Measurements from ENCODE around the gene SLC25A42.
"Not testable (repeated sequence)": the region's sequence is repeated elsewhere in the genome, so short reads cannot be mapped to it uniquely, and the experiment has no call there.

The SLC25A42 gene

GRCh38 chr19:19095691-19096090, 31.9 kb downstream of the SLC25A42 start:
- H3K9me3 ChIP-seq (ENCODE audit: control extremely low read depth in 1 of 5, control insufficient read depth in 4 of 5, insufficient read depth in 2 of 5, low read depth in 1 of 5, low read length in 4 of 5), result no peaks in the 10 kb centered on the region
- 88% methylated on average over 9 of the region's 11 CpGs for WGBS (ENCODE audit: insufficient coverage)
- no peaks in the 10 kb centered on the region for H3K27me3 ChIP-seq (replicated peaks in 2 of 5; ENCODE audit: control insufficient read depth in 4 of 5, insufficient read depth in 5 of 5, low read length in 4 of 5)
- H3K36me3 ChIP-seq (ENCODE audit: control insufficient read depth in 4 of 4, insufficient read depth in 4 of 4, low read length in 3 of 4), result peaks cover 0 to 12% (median 0%) of the 10 kb centered on the region in 4 experiments
- H3K4me1 ChIP-seq (ENCODE audit: control extremely low read depth in 1 of 4, control insufficient read depth in 4 of 4, insufficient read depth in 4 of 4, low read length in 3 of 4), result no peaks in the 10 kb centered on the region
- ChIA-PET POLR2A (no interaction called here), CTCF (no interaction called here)
- H3K4me3 ChIP-seq (ENCODE audit: control insufficient read depth in 1 of 7, extremely low read depth in 1 of 7, insufficient read depth in 4 of 7, low read depth in 2 of 7, low read length in 6 of 7), result no peak overlapping the region
- H3K27ac ChIP-seq (ENCODE audit: insufficient read depth in 1 of 2, low read depth in 1 of 2, low read length in 2 of 2, poor library complexity in 1 of 2, severe bottlenecking in 2 of 2), result no peak overlapping the region
- DNase-seq, result no peak

DNA sequence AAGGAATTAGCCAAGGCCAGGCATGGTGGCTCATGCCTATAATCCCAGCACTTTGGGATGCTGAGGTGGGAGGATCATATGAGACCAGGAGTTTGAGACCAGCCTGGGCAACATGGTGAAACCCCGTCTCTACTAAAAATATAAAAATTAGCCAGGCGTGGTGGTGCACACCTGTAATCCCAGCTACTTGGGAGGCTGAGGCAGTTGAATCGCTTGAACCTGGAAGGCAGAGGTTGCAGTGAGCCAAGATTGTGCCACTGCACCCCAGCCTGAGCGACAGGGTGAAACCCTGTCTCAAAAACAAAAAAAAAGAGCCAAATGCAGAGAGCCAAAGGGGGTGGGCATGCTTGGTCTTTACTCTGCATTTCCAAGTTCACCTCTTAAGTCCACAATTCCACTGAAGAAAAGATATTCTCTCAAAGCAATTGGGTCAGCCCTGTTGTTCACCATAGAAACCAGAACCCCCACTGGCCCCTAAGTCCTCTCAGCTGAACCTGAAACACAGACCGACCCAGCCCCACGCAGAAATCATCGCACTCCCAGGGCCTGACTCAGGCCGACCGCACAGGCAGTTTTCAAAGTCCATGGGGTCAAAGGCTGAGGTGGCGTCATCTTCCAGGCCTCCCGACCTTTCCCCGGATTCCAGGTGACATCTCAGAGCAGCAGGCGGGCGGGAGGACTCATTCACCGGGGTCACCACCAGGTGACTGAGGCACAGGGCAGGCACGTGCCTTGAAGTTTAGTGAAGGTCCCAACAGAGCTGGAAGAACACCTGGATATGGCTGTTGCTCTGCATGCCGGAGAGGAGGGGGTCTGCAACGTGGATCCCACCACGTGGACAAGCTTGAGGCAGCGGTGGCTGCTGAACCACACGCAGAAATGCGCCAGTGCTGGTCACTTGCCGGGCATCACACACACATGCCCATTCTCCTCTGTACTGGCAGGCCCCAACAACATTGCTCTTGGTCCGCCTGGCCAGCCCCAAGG, 33.1 kb downstream of the SLC25A42 start:
- ChIA-PET POLR2A (no interaction called here), CTCF (interaction anchor here (1.4 kb wide), 1 partner anchor 14 kb away, joined by 3 read pairs; no protein-coding TSS in a partner anchor)
- WGBS (ENCODE audit: insufficient coverage), result 98% methylated on average over 21 of the region's 24 CpGs

GRCh38 chr19:19098084-19098702, 34.4 kb downstream of the SLC25A42 start:
- no peak overlapping the region for H3K4me3 ChIP-seq (ENCODE audit: control insufficient read depth in 1 of 7, extremely low read depth in 1 of 7, insufficient read depth in 4 of 7, low read depth in 2 of 7, low read length in 6 of 7)
- ChIA-PET POLR2A (no interaction called here), CTCF (interaction anchor here (1.4 kb wide), 1 partner anchor 13 kb away, joined by 3 read pairs; no protein-coding TSS in a partner anchor)
- DNase-seq, result no peak
- H3K27me3 ChIP-seq (replicated peaks in 2 of 5; ENCODE audit: control insufficient read depth in 4 of 5, insufficient read depth in 5 of 5, low read length in 4 of 5), result no peaks in the 10 kb centered on the region
- no peak overlapping the region for H3K27ac ChIP-seq (ENCODE audit: insufficient read depth in 1 of 2, low read depth in 1 of 2, low read length in 2 of 2, poor library complexity in 1 of 2, severe bottlenecking in 2 of 2)
- H3K36me3 ChIP-seq (ENCODE audit: control insufficient read depth in 4 of 4, insufficient read depth in 4 of 4, low read length in 3 of 4), result peaks cover 0 to 14% (median 3%) of the 10 kb centered on the region in 4 experiments
- WGBS (ENCODE audit: insufficient coverage), result 97% methylated on average over 9 of the region's 9 CpGs
- H3K9me3 ChIP-seq (ENCODE audit: control extremely low read depth in 1 of 5, control insufficient read depth in 4 of 5, insufficient read depth in 2 of 5, low read depth in 1 of 5, low read length in 4 of 5), result no peaks in the 10 kb centered on the region
- H3K4me1 ChIP-seq (ENCODE audit: control extremely low read depth in 1 of 4, control insufficient read depth in 4 of 4, insufficient read depth in 4 of 4, low read length in 3 of 4), result no peaks in the 10 kb centered on the region

More for the DNA sequence above, 33.1 kb downstream of the SLC25A42 start:
- Histone ChIP-seq H3K27me3 (replicated peaks in 2 of 5; ENCODE audit: control insufficient read depth in 4 of 5, insufficient read depth in 5 of 5, low read length in 4 of 5) (no peaks in the 10 kb centered on the region), H3K27ac (ENCODE audit: insufficient read depth in 1 of 2, low read depth in 1 of 2, low read length in 2 of 2, poor library complexity in 1 of 2, severe bottlenecking in 2 of 2) (no peak overlapping the region), H3K4me3 (ENCODE audit: control insufficient read depth in 1 of 7, extremely low read depth in 1 of 7, insufficient read depth in 4 of 7, low read depth in 2 of 7, low read length in 6 of 7) (no peak overlapping the region), H3K4me1 (ENCODE audit: control extremely low read depth in 1 of 4, control insufficient read depth in 4 of 4, insufficient read depth in 4 of 4, low read length in 3 of 4) (no peaks in the 10 kb centered on the region), H3K9me3 (ENCODE audit: control extremely low read depth in 1 of 5, control insufficient read depth in 4 of 5, insufficient read depth in 2 of 5, low read depth in 1 of 5, low read length in 4 of 5) (no peaks in the 10 kb centered on the region), H3K36me3 (ENCODE audit: control insufficient read depth in 4 of 4, insufficient read depth in 4 of 4, low read length in 3 of 4) (peaks cover 0 to 14% (median 2%) of the 10 kb centered on the region in 4 experiments)
- DNase-seq, result no peak

DNA sequence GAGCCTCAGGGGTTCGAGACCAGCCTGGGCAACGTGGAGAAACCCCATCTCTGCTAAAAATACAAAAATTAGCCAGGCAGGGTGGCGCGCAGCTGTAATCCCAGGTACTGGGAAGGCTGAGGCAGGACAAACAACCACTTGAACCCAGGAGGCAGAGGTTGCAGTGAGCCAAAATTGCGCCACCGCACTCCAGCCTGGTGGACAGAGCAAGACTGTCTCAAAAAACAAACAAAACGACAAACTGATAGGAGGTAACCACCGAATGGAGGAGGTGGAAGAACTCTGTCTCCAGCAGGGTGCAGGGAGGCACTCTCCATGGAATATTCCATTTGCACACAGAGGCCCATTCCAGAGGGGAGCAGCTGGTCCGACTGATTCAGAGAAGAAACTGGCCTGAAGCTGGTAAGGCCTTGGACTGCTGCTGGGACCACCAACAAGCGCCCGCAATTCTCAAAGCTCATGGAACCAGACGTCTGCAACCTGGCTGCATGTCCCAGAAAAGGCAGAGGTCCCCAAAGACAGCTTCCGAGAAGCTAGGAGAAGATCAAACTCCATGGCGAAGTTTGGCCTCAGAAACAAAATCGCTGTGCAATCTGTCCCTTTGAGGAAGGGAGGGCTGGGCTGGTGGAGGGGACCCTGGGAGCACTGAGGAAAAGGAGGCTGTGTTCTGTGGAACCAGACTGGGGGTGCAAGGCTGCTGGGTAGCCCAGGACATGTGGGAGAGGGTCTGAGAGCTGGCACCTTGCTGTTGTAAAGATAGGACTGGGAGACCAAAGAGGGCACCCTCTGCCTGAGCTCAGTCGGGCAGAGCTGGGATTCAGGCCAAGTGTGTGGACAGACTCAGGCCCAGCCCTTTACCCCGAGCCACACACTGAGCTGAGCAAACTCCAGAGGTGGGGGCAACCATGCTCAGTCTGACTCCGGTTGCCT, 35.2 kb downstream of the SLC25A42 start:
- Histone ChIP-seq H3K9me3 (ENCODE audit: control extremely low read depth in 1 of 5, control insufficient read depth in 4 of 5, insufficient read depth in 2 of 5, low read depth in 1 of 5, low read length in 4 of 5) (no peaks in the 10 kb centered on the region), H3K27me3 (replicated peaks in 2 of 5; ENCODE audit: control insufficient read depth in 4 of 5, insufficient read depth in 5 of 5, low read length in 4 of 5) (no peaks in the 10 kb centered on the region), H3K27ac (ENCODE audit: insufficient read depth in 1 of 2, low read depth in 1 of 2, low read length in 2 of 2, poor library complexity in 1 of 2, severe bottlenecking in 2 of 2) (no peak overlapping the region), H3K36me3 (ENCODE audit: control insufficient read depth in 4 of 4, insufficient read depth in 4 of 4, low read length in 3 of 4) (peaks cover 0 to 14% (median 3%) of the 10 kb centered on the region in 4 experiments), H3K4me3 (ENCODE audit: control insufficient read depth in 1 of 7, extremely low read depth in 1 of 7, insufficient read depth in 4 of 7, low read depth in 2 of 7, low read length in 6 of 7) (no peak overlapping the region), H3K4me1 (ENCODE audit: control extremely low read depth in 1 of 4, control insufficient read depth in 4 of 4, insufficient read depth in 4 of 4, low read length in 3 of 4) (no peaks in the 10 kb centered on the region)
- no peak for DNase-seq
- ChIA-PET POLR2A (no interaction called here), CTCF (interaction anchor here (0.7 to 1.4 kb wide), 3 partner anchors 10 to 47 kb away, joined by 3 read pairs; no protein-coding TSS in a partner anchor)
- 95% methylated on average over 17 of the region's 18 CpGs for WGBS (ENCODE audit: insufficient coverage)

GRCh38 chr19:19101540-19101939, 37.7 kb downstream of the SLC25A42 start:
- no peak overlapping the region for H3K27ac ChIP-seq (ENCODE audit: insufficient read depth in 1 of 2, low read depth in 1 of 2, low read length in 2 of 2, poor library complexity in 1 of 2, severe bottlenecking in 2 of 2)
- H3K4me3 ChIP-seq (ENCODE audit: control insufficient read depth in 1 of 7, extremely low read depth in 1 of 7, insufficient read depth in 4 of 7, low read depth in 2 of 7, low read length in 6 of 7), result no peak overlapping the region
- no peaks in the 10 kb centered on the region for H3K4me1 ChIP-seq (ENCODE audit: control extremely low read depth in 1 of 4, control insufficient read depth in 4 of 4, insufficient read depth in 4 of 4, low read length in 3 of 4)
- ChIA-PET CTCF (no interaction called here), POLR2A (no interaction called here)
- DNase-seq, result no peak
- no peaks in the 10 kb centered on the region for H3K27me3 ChIP-seq (replicated peaks in 2 of 5; ENCODE audit: control insufficient read depth in 4 of 5, insufficient read depth in 5 of 5, low read length in 4 of 5)
- 100% methylated on average over 3 of the region's 8 CpGs for WGBS (ENCODE audit: insufficient coverage)
- peaks cover 0 to 14% (median 3%) of the 10 kb centered on the region in 4 experiments for H3K36me3 ChIP-seq (ENCODE audit: control insufficient read depth in 4 of 4, insufficient read depth in 4 of 4, low read length in 3 of 4)
- H3K9me3 ChIP-seq (ENCODE audit: control extremely low read depth in 1 of 5, control insufficient read depth in 4 of 5, insufficient read depth in 2 of 5, low read depth in 1 of 5, low read length in 4 of 5), result no peaks in the 10 kb centered on the region

- DNase-seq; CTCF ChIA-PET; H3K36me3 ChIP-seq (ENCODE audit: control insufficient read depth in 4 of 4, insufficient read depth in 4 of 4, low read length in 3 of 4); H3K27ac ChIP-seq (ENCODE audit: insufficient read depth in 1 of 2, low read depth in 1 of 2, low read length in 2 of 2, poor library complexity in 1 of 2, severe bottlenecking in 2 of 2); H3K4me3 ChIP-seq (ENCODE audit: control insufficient read depth in 1 of 7, extremely low read depth in 1 of 7, insufficient read depth in 4 of 7, low read depth in 2 of 7, low read length in 6 of 7); H3K27me3 ChIP-seq (replicated peaks in 2 of 5; ENCODE audit: control insufficient read depth in 4 of 5, insufficient read depth in 5 of 5, low read length in 4 of 5); POLR2A ChIA-PET; H3K4me1 ChIP-seq (ENCODE audit: control extremely low read depth in 1 of 4, control insufficient read depth in 4 of 4, insufficient read depth in 4 of 4, low read length in 3 of 4); H3K9me3 ChIP-seq (ENCODE audit: control extremely low read depth in 1 of 5, control insufficient read depth in 4 of 5, insufficient read depth in 2 of 5, low read depth in 1 of 5, low read length in 4 of 5): not testable (repeated sequence)
- WGBS (ENCODE audit: insufficient coverage), result 100% methylated on average over 5 of the region's 10 CpGs
These were observed 38.8 kb downstream of the SLC25A42 start for GRCh38 chr19:19102566-19102965.
